Fibroblast of lung (primary cell): ENCODE results near the gene ARHGDIA. TPM values are rescaled to one million over a fixed set of nuclear protein-coding genes. Genes with fewer than 3 reads are reported as not detected.

Source experiments
- DNase-seq, 2 donors: peaks; one replicate each; pipeline versions ENCODE4 v3.0.0 to v3.0.0-alpha.2; 2010; ENCODE audit warnings: low read depth in 2 of 2
- H2AFZ ChIP-seq: 2 replicates; pipeline ENCODE4 v1.5.1; 2012; ENCODE audit warnings: low read length, control low read depth, inconsistent platforms
- H3K27ac ChIP-seq: 2 replicates; pipeline ENCODE4 v1.5.1; 2011; ENCODE audit warnings: low read length, control low read depth; ENCODE audit not compliant: insufficient read depth
- H3K27me3 ChIP-seq: 2 replicates; pipeline ENCODE4 v1.5.1; 2011; ENCODE audit warnings: mild to moderate bottlenecking, low read length; ENCODE audit not compliant: control insufficient read depth, insufficient read depth
- H3K36me3 ChIP-seq: 2 replicates; pipeline ENCODE4 v1.5.1; 2011; ENCODE audit warnings: low read length; ENCODE audit not compliant: control insufficient read depth, insufficient read depth
- H3K4me1 ChIP-seq: 2 replicates; pipeline ENCODE4 v1.5.1; 2011; ENCODE audit warnings: low read length; ENCODE audit not compliant: control insufficient read depth, insufficient read depth; ENCODE audit errors: extremely low read depth
- H3K4me2 ChIP-seq: 2 replicates; pipeline ENCODE4 v1.5.1; 2011; ENCODE audit warnings: low read length, control low read depth; ENCODE audit not compliant: insufficient read depth; ENCODE audit errors: extremely low read depth
- H3K4me3 ChIP-seq, 4 experiments: fragments of 200-600 bp in 1 of 4; sonication (generic) in 1 of 4; replicated peaks in 1 of 4; 2 replicates each; pipeline ENCODE4 v1.5.1; 2011 to 2016; ENCODE audit warnings: low read length in 4 of 4, low read depth in 3 of 4, mild to moderate bottlenecking in 3 of 4, control low read depth in 2 of 4, inconsistent platforms in 1 of 4, mixed read lengths in 1 of 4; ENCODE audit not compliant: insufficient read depth in 1 of 4; ENCODE audit errors: control extremely low read depth in 1 of 4
- H3K79me2 ChIP-seq: 2 replicates; pipeline ENCODE4 v1.5.1; 2012; ENCODE audit warnings: mild to moderate bottlenecking, low read length, inconsistent platforms; ENCODE audit not compliant: control insufficient read depth, insufficient read depth
- H3K9ac ChIP-seq: 2 replicates; pipeline ENCODE4 v1.5.1; 2011; ENCODE audit warnings: mild to moderate bottlenecking, low read length, control low read depth; ENCODE audit not compliant: insufficient read depth
- H3K9me3 ChIP-seq: 2 replicates; pipeline ENCODE4 v1.5.1; 2012; ENCODE audit warnings: low read depth, low read length; ENCODE audit not compliant: control insufficient read depth, insufficient read depth
- H4K20me1 ChIP-seq: 2 replicates; pipeline ENCODE4 v1.5.1; 2011; ENCODE audit warnings: low read length; ENCODE audit not compliant: control insufficient read depth, insufficient read depth; ENCODE audit errors: extremely low read depth
- EZH2 ChIP-seq: IDR thresholded peaks from 2 replicates; pipeline ENCODE4 v1.5.1; 2012; ENCODE audit warnings: low read length, control low read depth, mild to moderate bottlenecking; ENCODE audit errors: missing control alignments
- polyA plus RNA-seq, 2 donors: library from polyadenylated mRNA; depleted of rRNA in 1 of 2; stranded (reverse) in 1 of 2; unstranded in 1 of 2; fragments of >200 nt; gene quantifications; 2 replicates each; pipeline ENCODE4 v1.2.1, GENCODE V29; 2011 to 2012; ENCODE audit warnings: missing spikeins in 1 of 2
- total RNA-seq: library from RNA; depleted of rRNA; stranded (reverse); fragments of >200 nt; gene quantifications from 2 replicates; pipeline ENCODE4 v1.2.1, GENCODE V29; 2014
- TF ChIP-seq, protein P1 (sequence below), 2 donors: IDR thresholded peaks in 1 of 2; conservative IDR thresholded peaks in 1 of 2; 1 replicate in 1 of 2; 2 replicates in 1 of 2; pipeline ENCODE4 v1.5.1; 2011 to 2012; ENCODE audit warnings: low read length in 2 of 2, control low read depth in 1 of 2, inconsistent platforms in 1 of 2, low read depth in 1 of 2, mild to moderate bottlenecking in 1 of 2

ARHGDIA gene
- total and polyA plus RNA-seq, 2 donors (not counting 1 experiment from before 2014, with no cell fraction given), result 95.0 to 164 TPM

DNA sequence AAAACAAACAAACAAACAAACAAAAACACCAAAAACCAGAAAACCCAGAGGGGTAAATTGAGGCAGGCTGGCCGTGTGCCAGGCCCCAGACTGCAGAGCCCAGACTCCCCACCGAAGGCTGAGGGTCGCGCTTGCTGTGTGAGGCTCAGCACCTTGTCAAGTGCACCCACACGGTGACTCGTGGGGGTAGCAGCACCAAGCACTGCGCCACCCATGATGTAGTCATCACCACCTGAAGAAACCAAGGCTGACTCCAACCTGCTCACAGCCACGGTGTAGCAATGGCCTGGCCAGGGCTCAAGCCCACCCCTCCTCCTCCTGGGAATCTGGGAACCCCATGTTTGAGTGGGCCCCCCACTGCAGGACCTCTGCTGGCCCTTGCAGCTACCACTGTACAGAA lies 50.0 kb downstream of the ARHGDIA start:
- Histone ChIP-seq H3K27ac (no peak overlapping the region), H3K4me1 (peaks cover 4% of the 10 kb centered on the region), H2AFZ (no peak overlapping the region), H4K20me1 (no peaks in the 10 kb centered on the region), H3K4me3 (no peak overlapping the region), H3K27me3 (peaks cover 4% of the 10 kb centered on the region), H3K4me2 (no peak overlapping the region), H3K36me3 (peaks cover 4% of the 10 kb centered on the region), H3K9ac (no peak overlapping the region), H3K79me2 (no peaks in the 10 kb centered on the region), H3K9me3 (no peaks in the 10 kb centered on the region)
- DNase-seq, result no peak
- TF ChIP-seq, protein P1, sequence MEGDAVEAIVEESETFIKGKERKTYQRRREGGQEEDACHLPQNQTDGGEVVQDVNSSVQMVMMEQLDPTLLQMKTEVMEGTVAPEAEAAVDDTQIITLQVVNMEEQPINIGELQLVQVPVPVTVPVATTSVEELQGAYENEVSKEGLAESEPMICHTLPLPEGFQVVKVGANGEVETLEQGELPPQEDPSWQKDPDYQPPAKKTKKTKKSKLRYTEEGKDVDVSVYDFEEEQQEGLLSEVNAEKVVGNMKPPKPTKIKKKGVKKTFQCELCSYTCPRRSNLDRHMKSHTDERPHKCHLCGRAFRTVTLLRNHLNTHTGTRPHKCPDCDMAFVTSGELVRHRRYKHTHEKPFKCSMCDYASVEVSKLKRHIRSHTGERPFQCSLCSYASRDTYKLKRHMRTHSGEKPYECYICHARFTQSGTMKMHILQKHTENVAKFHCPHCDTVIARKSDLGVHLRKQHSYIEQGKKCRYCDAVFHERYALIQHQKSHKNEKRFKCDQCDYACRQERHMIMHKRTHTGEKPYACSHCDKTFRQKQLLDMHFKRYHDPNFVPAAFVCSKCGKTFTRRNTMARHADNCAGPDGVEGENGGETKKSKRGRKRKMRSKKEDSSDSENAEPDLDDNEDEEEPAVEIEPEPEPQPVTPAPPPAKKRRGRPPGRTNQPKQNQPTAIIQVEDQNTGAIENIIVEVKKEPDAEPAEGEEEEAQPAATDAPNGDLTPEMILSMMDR (conservative IDR thresholded peaks at IDR 0.05 in 1 of 2, IDR thresholded peaks at IDR 0.05 in 1 of 2; ENCODE audit: low read depth in 1 of 2, low read length in 2 of 2), result no peak
- no peak for TF ChIP-seq EZH2

DNA sequence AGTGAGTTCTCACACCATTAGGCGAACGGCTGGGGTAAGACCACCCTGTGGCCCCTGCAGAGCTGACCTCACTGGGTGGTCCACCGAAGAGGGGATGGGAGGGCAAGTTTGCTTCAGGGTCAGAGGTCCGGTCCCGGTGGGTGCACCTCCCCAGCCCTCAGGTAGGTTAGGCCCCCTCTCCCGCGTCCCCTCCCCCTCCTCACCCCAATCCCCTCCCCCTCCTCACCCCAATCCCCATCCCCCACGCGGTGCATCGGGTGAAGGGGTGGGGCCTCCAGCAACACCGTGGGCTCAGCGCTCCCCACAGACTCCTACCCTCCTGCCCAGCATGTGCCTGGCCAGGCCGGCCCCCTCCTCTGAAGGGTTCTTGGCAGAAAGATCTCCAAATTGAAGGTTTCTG lies 51.4 kb downstream of the ARHGDIA start:
- no peaks in the 10 kb centered on the region for H3K9me3 ChIP-seq
- peaks cover 4% of the 10 kb centered on the region for H3K36me3 ChIP-seq
- H3K27ac ChIP-seq, result no peak overlapping the region
- H3K9ac ChIP-seq, result no peak overlapping the region
- no peak for DNase-seq
- no peaks in the 10 kb centered on the region for H3K79me2 ChIP-seq
- no peak overlapping the region for H2AFZ ChIP-seq
- H3K27me3 ChIP-seq, result peaks cover 4% of the 10 kb centered on the region
- TF ChIP-seq, protein P1 (conservative IDR thresholded peaks at IDR 0.05 in 1 of 2, IDR thresholded peaks at IDR 0.05 in 1 of 2; ENCODE audit: low read depth in 1 of 2, low read length in 2 of 2), result no peak
- TF ChIP-seq EZH2, result no peak
- no peaks in the 10 kb centered on the region for H4K20me1 ChIP-seq
- H3K4me1 ChIP-seq, result peaks cover 4% of the 10 kb centered on the region
- H3K4me2 ChIP-seq, result no peak overlapping the region
- H3K4me3 ChIP-seq, result no peak overlapping the region

DNA sequence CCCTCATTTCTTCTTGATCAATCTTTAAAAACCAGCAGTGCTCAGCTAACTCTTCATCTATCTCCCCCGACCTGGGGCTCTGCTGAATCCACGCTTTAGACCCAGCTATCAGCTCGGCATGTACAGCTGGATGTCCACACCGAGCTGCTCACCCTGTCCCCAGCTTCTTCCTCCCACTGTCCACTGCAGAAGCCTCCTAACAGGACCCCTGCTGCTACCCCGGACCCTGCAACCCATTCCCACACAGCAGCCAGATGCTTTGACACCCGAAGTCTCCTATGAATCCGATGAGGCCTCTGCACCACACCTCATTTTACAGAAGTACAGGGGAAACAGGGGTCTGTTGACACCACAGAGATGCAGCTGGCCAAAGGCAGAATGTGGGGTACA lies 53.4 kb downstream of the ARHGDIA start:
- Histone ChIP-seq H3K27me3 (peaks cover 4% of the 10 kb centered on the region), H4K20me1 (no peaks in the 10 kb centered on the region), H3K9ac (no peak overlapping the region), H3K79me2 (no peaks in the 10 kb centered on the region), H3K4me3 (no peak overlapping the region), H3K36me3 (no peaks in the 10 kb centered on the region), H2AFZ (no peak overlapping the region), H3K4me1 (peaks cover 4% of the 10 kb centered on the region), H3K9me3 (no peaks in the 10 kb centered on the region), H3K27ac (no peak overlapping the region), H3K4me2 (no peak overlapping the region)
- TF ChIP-seq EZH2, result no peak
- DNase-seq, result no peak

Other genes starting within 250 kb of the ARHGDIA start
Only the 30 nearest of the 31 such genes appear.
- 1.0 and 3.0 TPM in 2 replicates for gene TSPAN10, start 234.1 kb downstream of the ARHGDIA start, total RNA-seq
- gene TSPAN10, start 234.1 kb downstream of the ARHGDIA start, polyA plus RNA-seq, result 0.94 and 1.3 TPM in 2 replicates
- gene PDE6G, start 214.8 kb downstream of the ARHGDIA start, total RNA-seq, result 0.17 TPM in 1 of 2 replicates, not detected in the other
- gene PDE6G, start 214.8 kb downstream of the ARHGDIA start, polyA plus RNA-seq, result 0.64 and 0.75 TPM in 2 replicates
- gene OXLD1, start 204.7 kb downstream of the ARHGDIA start, total RNA-seq, result 34.2 and 45.6 TPM in 2 replicates
- 8.8 and 11.6 TPM in 2 replicates for gene OXLD1, start 204.7 kb downstream of the ARHGDIA start, polyA plus RNA-seq
- gene CCDC137, start 204.6 kb downstream of the ARHGDIA start, total RNA-seq, result 6.2 and 6.9 TPM in 2 replicates
- 9.8 and 13.3 TPM in 2 replicates for gene CCDC137, start 204.6 kb downstream of the ARHGDIA start, polyA plus RNA-seq
- 22.3 and 28.1 TPM in 2 replicates for gene ARL16, start 187.5 kb downstream of the ARHGDIA start, total RNA-seq
- gene ARL16, start 187.5 kb downstream of the ARHGDIA start, polyA plus RNA-seq, result 35.8 and 55.8 TPM in 2 replicates
- 55.2 and 65.7 TPM in 2 replicates for gene HGS, start 187.3 kb downstream of the ARHGDIA start, total RNA-seq
- 43.1 and 81.1 TPM in 2 replicates for gene HGS, start 187.3 kb downstream of the ARHGDIA start, polyA plus RNA-seq
- gene MRPL12, start 168.0 kb downstream of the ARHGDIA start, total RNA-seq, result 6.4 and 11.2 TPM in 2 replicates
- 46.8 and 75.2 TPM in 2 replicates for gene MRPL12, start 168.0 kb downstream of the ARHGDIA start, polyA plus RNA-seq
- gene SLC25A10, start 159.1 kb downstream of the ARHGDIA start, total RNA-seq, result 2.8 and 5.8 TPM in 2 replicates
- 3.7 and 10.1 TPM in 2 replicates for gene SLC25A10, start 159.1 kb downstream of the ARHGDIA start, polyA plus RNA-seq
- gene GCGR, start 67.2 kb downstream of the ARHGDIA start, total RNA-seq, result not detected in 2 replicates
- gene GCGR, start 67.2 kb downstream of the ARHGDIA start, polyA plus RNA-seq, result not detected in 2 replicates
- gene MCRIP1, start 38.0 kb downstream of the ARHGDIA start, total RNA-seq, result 108 and 118 TPM in 2 replicates
- 37.5 and 37.6 TPM in 2 replicates for gene MCRIP1, start 38.0 kb downstream of the ARHGDIA start, polyA plus RNA-seq
- gene PPP1R27, start 36.3 kb downstream of the ARHGDIA start, total RNA-seq, result under 0.01 TPM in 1 of 2 replicates, not detected in the other
- not detected in 2 replicates for gene PPP1R27, start 36.3 kb downstream of the ARHGDIA start, polyA plus RNA-seq
- gene P4HB, start 10.8 kb downstream of the ARHGDIA start, total RNA-seq, result 633 and 1,034 TPM in 2 replicates
- gene P4HB, start 10.8 kb downstream of the ARHGDIA start, polyA plus RNA-seq, result 106 and 109 TPM in 2 replicates
- gene ALYREF, start 20.2 kb upstream of the ARHGDIA start, total RNA-seq, result 77.3 and 82.2 TPM in 2 replicates
- 41.6 and 81.5 TPM in 2 replicates for gene ALYREF, start 20.2 kb upstream of the ARHGDIA start, polyA plus RNA-seq
- gene ANAPC11, start 20.4 kb upstream of the ARHGDIA start, total RNA-seq, result 144 and 175 TPM in 2 replicates
- gene ANAPC11, start 20.4 kb upstream of the ARHGDIA start, polyA plus RNA-seq, result 223 and 269 TPM in 2 replicates
- 0.51 and 0.83 TPM in 2 replicates for gene NPB, start 30.9 kb upstream of the ARHGDIA start, total RNA-seq
- 0.19 and 0.31 TPM in 2 replicates for gene NPB, start 30.9 kb upstream of the ARHGDIA start, polyA plus RNA-seq
- gene PCYT2, start 40.1 kb upstream of the ARHGDIA start, total RNA-seq, result 31.6 and 65.6 TPM in 2 replicates
- 46.0 and 61.1 TPM in 2 replicates for gene PCYT2, start 40.1 kb upstream of the ARHGDIA start, polyA plus RNA-seq
- gene SIRT7, start 46.8 kb upstream of the ARHGDIA start, total RNA-seq, result 14.9 and 18.7 TPM in 2 replicates
- 3.3 and 4.4 TPM in 2 replicates for gene SIRT7, start 46.8 kb upstream of the ARHGDIA start, polyA plus RNA-seq
- gene MAFG, start 56.4 kb upstream of the ARHGDIA start, total RNA-seq, result 18.0 and 20.6 TPM in 2 replicates
- gene MAFG, start 56.4 kb upstream of the ARHGDIA start, polyA plus RNA-seq, result 11.0 and 11.3 TPM in 2 replicates
- gene PYCR1, start 66.0 kb upstream of the ARHGDIA start, total RNA-seq, result 73.7 and 102 TPM in 2 replicates
- 34.2 and 56.8 TPM in 2 replicates for gene PYCR1, start 66.0 kb upstream of the ARHGDIA start, polyA plus RNA-seq
- gene MYADML2, start 75.9 kb upstream of the ARHGDIA start, total RNA-seq, result not detected in 2 replicates
- gene MYADML2, start 75.9 kb upstream of the ARHGDIA start, polyA plus RNA-seq, result not detected in 2 replicates
- 0.50 and 0.51 TPM in 2 replicates for gene NOTUM, start 89.8 kb upstream of the ARHGDIA start, total RNA-seq
- 0.02 TPM in 2 replicates for gene NOTUM, start 89.8 kb upstream of the ARHGDIA start, polyA plus RNA-seq
- 22.3 and 35.7 TPM in 2 replicates for gene ASPSCR1, start 106.3 kb upstream of the ARHGDIA start, total RNA-seq
- gene ASPSCR1, start 106.3 kb upstream of the ARHGDIA start, polyA plus RNA-seq, result 6.3 and 8.3 TPM in 2 replicates
- 15.2 and 30.4 TPM in 2 replicates for gene CENPX, start 151.5 kb upstream of the ARHGDIA start, total RNA-seq
- 29.2 and 51.3 TPM in 2 replicates for gene CENPX, start 151.5 kb upstream of the ARHGDIA start, polyA plus RNA-seq
- 9.9 and 10.0 TPM in 2 replicates for gene LRRC45, start 152.0 kb upstream of the ARHGDIA start, total RNA-seq
- 2.3 and 3.8 TPM in 2 replicates for gene LRRC45, start 152.0 kb upstream of the ARHGDIA start, polyA plus RNA-seq
- 5.6 and 6.6 TPM in 2 replicates for gene RAC3, start 160.3 kb upstream of the ARHGDIA start, total RNA-seq
- gene RAC3, start 160.3 kb upstream of the ARHGDIA start, polyA plus RNA-seq, result 4.3 and 4.7 TPM in 2 replicates
- gene DCXR, start 166.4 kb upstream of the ARHGDIA start, total RNA-seq, result 38.3 and 43.6 TPM in 2 replicates
- 34.8 and 75.3 TPM in 2 replicates for gene DCXR, start 166.4 kb upstream of the ARHGDIA start, polyA plus RNA-seq
- gene RFNG, start 180.5 kb upstream of the ARHGDIA start, total RNA-seq, result 38.5 and 48.9 TPM in 2 replicates
- gene RFNG, start 180.5 kb upstream of the ARHGDIA start, polyA plus RNA-seq, result 14.1 and 14.5 TPM in 2 replicates
- 67.0 and 76.6 TPM in 2 replicates for gene GPS1, start 180.6 kb upstream of the ARHGDIA start, total RNA-seq
- 53.3 and 86.1 TPM in 2 replicates for gene GPS1, start 180.6 kb upstream of the ARHGDIA start, polyA plus RNA-seq
- 41.0 and 46.2 TPM in 2 replicates for gene DUS1L, start 194.5 kb upstream of the ARHGDIA start, total RNA-seq
- gene DUS1L, start 194.5 kb upstream of the ARHGDIA start, polyA plus RNA-seq, result 24.6 and 40.9 TPM in 2 replicates
- gene FASN, start 226.9 kb upstream of the ARHGDIA start, total RNA-seq, result 85.0 and 242 TPM in 2 replicates
- gene FASN, start 226.9 kb upstream of the ARHGDIA start, polyA plus RNA-seq, result 36.8 and 84.2 TPM in 2 replicates